Measurements from ENCODE around the gene DMAC1.

The DMAC1 gene

DNA sequence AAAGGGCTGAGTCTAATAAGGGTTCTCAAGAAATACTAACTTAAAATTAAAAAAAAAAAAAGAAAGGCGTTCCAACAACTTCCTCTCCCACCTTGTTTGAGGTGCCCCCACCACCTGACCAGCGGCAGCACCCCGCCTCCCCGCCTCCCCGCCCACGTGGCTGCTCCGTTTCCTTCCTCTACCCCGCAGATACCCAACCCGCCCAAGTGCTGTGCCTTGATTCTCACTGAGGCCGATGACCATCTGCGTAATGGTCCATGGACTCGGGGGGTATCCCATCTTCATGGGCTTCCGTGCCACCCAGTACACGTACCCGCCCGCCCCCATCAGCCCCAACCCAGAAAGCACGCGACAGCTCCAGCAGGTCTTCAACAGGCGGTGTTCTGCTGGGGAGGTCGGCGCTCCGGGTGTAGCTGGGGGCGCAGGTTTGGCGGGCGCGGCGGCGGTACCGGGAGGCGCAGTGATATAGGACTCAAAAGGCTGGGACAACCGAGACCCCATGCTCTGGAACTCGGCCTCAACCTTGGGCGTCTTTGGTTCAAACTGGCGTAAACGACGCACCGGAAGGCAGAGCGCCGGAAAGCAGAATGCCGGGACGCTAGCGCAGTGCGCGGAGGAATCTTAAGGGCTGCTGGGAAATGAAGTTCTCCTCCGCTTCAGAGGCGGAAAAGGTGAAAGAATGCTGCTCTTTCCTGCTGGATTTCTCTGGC, at the start of gene DMAC1:
TSS of gene DMAC1 (minus strand) at position 545 of the 710 bp plus-strand sequence. CDS start at position 501, 44 bp downstream.
- H3K4me3 ChIP-seq (ENCODE audit: low read depth, low read length): peak within 1 kb of the TSS; percentile 83
- POLR2A ChIA-PET: interaction anchor here (0.6 kb wide), 1 partner anchor 18 kb away, joined by 3 read pairs; no protein-coding TSS in a partner anchor
- CTCF ChIA-PET: no interaction called here
- peak; percentile 14 for DNase-seq (ENCODE audit: low read depth, low spot score)
- no peak for TF ChIP-seq CTCF (IDR thresholded peaks at IDR 0.05; ENCODE audit: insufficient read depth, low read length, missing control alignments)

DNA sequence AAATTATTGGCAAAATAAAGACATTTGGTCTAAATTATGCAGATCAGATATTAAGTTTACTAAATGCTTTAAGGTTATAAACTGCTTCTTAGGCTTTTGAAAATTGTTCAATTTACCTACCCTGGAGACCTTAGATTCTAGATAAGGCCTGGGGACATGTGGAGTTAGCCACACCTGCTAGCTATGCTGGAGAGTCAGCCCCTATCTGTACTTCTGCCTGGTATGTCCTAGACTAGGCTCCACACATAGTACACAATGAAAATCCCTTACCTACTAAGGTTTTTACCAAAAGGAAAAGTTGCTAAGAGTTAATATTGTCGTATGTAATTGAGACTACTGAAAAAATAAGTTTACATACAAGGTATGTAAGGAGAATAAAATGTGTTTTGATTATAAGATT, 49.8 kb upstream of the DMAC1 start:
- H3K4me3 ChIP-seq (ENCODE audit: low read depth, low read length): no peak overlapping the region
- CTCF ChIA-PET: no interaction called here
- no peak for DNase-seq (ENCODE audit: low read depth, low spot score)
- no peak for TF ChIP-seq CTCF (IDR thresholded peaks at IDR 0.05; ENCODE audit: insufficient read depth, low read length, missing control alignments)
- POLR2A ChIA-PET: no interaction called here

DNA sequence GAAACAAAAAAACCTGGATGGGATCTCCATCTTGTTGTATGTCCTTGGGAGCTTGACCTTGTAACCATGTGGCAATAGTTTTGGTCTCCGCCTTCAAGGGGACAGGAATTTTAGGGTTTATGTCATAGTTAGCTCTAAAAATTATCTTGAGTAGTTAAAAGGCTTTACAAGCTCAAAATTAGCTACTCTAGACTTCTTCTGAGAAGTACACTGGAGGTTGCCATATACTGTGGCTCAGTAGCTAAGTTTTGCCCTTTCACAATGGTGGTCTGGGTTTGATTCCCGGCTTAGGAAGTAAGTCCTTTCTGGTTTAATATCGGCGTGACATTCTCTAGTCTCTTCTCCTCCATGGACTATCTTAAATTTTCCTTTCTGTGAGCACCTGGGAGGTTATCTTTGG, 48.9 kb upstream of the DMAC1 start:
- ChIA-PET POLR2A (no interaction called here), CTCF (no interaction called here)
- DNase-seq (ENCODE audit: low read depth, low spot score): no peak
- TF ChIP-seq CTCF (IDR thresholded peaks at IDR 0.05; ENCODE audit: insufficient read depth, low read length, missing control alignments): no peak
- H3K4me3 ChIP-seq (ENCODE audit: low read depth, low read length): no peak overlapping the region

- TF ChIP-seq CTCF (IDR thresholded peaks at IDR 0.05; ENCODE audit: insufficient read depth, low read length, missing control alignments): no peak
- H3K4me3 ChIP-seq (ENCODE audit: low read depth, low read length): no peak overlapping the region
- ChIA-PET POLR2A (no interaction called here), CTCF (no interaction called here)
- DNase-seq (ENCODE audit: low read depth, low spot score): no peak
Measured at GRCh38 chr9:7844242-7844641, 44.7 kb upstream of the DMAC1 start.

DNA sequence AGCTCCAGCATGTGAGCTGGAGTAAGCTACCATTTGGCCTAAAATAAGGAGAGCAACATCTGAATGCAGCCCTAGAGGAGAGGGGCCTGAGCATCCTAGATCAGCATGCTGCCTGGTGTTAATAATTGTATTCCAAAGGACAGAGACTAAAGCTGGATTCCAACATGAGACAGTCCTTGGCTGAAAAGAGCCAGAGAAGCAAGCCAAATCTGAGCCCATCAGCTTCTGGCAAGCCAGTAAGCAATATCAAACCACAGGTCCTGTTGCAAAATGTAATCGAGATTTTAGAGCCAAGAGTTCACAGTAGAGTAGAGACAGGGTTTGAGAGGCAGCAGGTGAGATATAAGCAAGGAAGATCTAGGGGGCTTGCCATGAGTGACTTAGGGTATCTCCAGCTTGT, 42.3 kb upstream of the DMAC1 start:
- no peak for DNase-seq (ENCODE audit: low read depth, low spot score)
- ChIA-PET POLR2A (no interaction called here), CTCF (no interaction called here)
- no peak for TF ChIP-seq CTCF (IDR thresholded peaks at IDR 0.05; ENCODE audit: insufficient read depth, low read length, missing control alignments)
- no peak overlapping the region for H3K4me3 ChIP-seq (ENCODE audit: low read depth, low read length)

DNA sequence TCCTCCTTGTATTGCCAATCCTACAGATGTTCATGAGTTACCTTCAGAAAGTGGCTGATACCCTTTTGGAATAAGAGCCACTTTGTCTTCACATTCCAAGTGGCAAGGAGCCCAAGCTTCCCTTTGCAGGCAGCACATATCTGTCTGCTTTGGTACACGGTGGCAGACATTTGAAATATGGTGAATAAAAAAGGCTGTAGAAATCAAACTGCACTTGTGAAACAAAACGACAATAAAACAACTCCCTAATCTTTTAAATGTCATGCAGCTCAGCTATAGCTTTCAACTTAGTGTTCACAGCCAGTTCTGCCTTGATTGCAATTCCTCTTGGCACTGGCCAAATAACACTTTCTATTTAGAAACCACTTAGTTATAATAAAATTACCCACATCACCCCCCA, 35.0 kb upstream of the DMAC1 start:
- ChIA-PET POLR2A (no interaction called here), CTCF (no interaction called here)
- no peak for TF ChIP-seq CTCF (IDR thresholded peaks at IDR 0.05; ENCODE audit: insufficient read depth, low read length, missing control alignments)
- DNase-seq (ENCODE audit: low read depth, low spot score): no peak
- no peak overlapping the region for H3K4me3 ChIP-seq (ENCODE audit: low read depth, low read length)
